ENCODE results near the gene HSFY1.
"Not testable (repeated sequence)": the region's sequence is repeated elsewhere in the genome, so short reads cannot be mapped to it uniquely, and the experiment has no call there.

DNA sequence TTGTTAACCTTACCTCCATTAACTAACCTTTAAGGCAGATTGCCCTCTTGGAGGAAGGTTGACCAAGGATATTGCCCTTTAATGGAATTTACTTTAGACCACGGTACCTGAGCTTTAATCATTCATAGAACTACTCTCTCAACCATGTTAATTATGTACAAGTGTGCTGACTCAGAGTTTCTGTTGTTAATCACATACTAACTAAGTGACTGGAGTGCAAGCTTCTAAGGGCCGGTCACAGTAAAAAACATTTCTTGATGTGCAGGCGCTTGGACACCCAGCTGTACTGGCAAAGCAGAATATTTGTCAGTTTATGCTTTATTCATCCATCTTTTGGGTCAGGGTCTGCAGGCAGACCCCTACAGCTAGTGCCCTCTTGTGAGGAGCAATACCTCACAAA lies 6.6 kb downstream of the HSFY1 start:
- TF ChIP-seq CTCF, POLR2A (IDR thresholded peaks at IDR 0.05): not testable (repeated sequence)
